AG04450 (cell line): Measurements from ENCODE around the gene HECW1. TPM values are rescaled to one million over a fixed set of nuclear protein-coding genes. Genes with fewer than 3 reads are reported as not detected.

Experiments used
- CTCF ChIA-PET: fragments of 300-600, 350-600 bp; formaldehyde crosslinking; extraction: SDS; loops from one replicate; lab custom pipeline; 2022; ENCODE audit warnings: antibody characterized with exemption, inconsistent platforms; lab: Charles Lee
- POLR2A ChIA-PET: fragments of 350-600 bp; formaldehyde crosslinking; extraction: SDS; loops from one replicate; lab custom pipeline; 2021; ENCODE audit warnings: antibody characterized with exemption, inconsistent platforms; lab: Yijun Ruan, JAX
- DNase-seq: peaks from one replicate; pipeline ENCODE4 v3.0.0-alpha.2; 2011; ENCODE audit warnings: low read depth, low spot score
- H3K27ac ChIP-seq: one replicate; pipeline ENCODE4 v1.5.1; 2012; ENCODE audit warnings: low read depth, low read length, control low read depth
- H3K27me3 ChIP-seq: one replicate; pipeline ENCODE4 v1.6.0; 2012; ENCODE audit warnings: low read length; ENCODE audit not compliant: control insufficient read depth, insufficient read depth
- H3K4me3 ChIP-seq: 2 replicates; pipeline ENCODE4 v1.5.1; 2011; ENCODE audit warnings: mild to moderate bottlenecking, low read depth, low read length, control low read depth
- H3K9me3 ChIP-seq: 2 replicates; pipeline ENCODE4 v1.5.1; 2012; ENCODE audit warnings: low read length; ENCODE audit not compliant: control insufficient read depth, insufficient read depth
- polyA plus RNA-seq: library from polyadenylated mRNA; depleted of rRNA; stranded (reverse); fragments of >200 nt; gene quantifications from 2 replicates; pipeline ENCODE4 v1.2.3, GENCODE V29; 2011
- TF ChIP-seq, protein P1 (sequence below): IDR thresholded peaks from 2 replicates; pipeline ENCODE4 v1.5.1; 2011; ENCODE audit warnings: low read depth, low read length, control low read depth, inconsistent platforms

The HECW1 gene
- polyA plus RNA-seq, 1 experiment, result 2.6 TPM

DNA sequence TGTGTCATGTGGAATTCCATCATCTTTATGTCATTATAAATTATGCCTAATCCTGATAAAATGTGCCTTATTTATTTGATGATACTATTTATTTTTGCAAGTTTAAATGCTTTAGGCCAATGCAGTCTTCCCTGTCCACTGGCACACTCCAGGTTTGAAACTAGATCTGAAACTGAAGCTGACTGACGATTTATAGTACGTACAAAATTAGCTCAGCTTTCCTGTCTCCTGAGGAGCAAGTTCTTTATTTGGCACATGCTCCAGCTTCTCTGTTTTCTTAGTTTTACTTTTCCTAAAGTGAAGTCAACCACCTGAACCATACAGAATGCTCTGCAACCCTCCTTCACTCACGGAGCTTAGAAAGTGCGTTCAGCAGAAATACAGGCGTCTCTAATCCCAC lies 164.1 kb downstream of the HECW1 start:
- Histone ChIP-seq H3K27ac (no peak overlapping the region), H3K27me3 (peaks cover 4% of the 10 kb centered on the region), H3K4me3 (no peak overlapping the region), H3K9me3 (no peaks in the 10 kb centered on the region; the same call in 1 of the 2 replicates)
- POLR2A ChIA-PET, result no interaction called here
- TF ChIP-seq, protein P1, sequence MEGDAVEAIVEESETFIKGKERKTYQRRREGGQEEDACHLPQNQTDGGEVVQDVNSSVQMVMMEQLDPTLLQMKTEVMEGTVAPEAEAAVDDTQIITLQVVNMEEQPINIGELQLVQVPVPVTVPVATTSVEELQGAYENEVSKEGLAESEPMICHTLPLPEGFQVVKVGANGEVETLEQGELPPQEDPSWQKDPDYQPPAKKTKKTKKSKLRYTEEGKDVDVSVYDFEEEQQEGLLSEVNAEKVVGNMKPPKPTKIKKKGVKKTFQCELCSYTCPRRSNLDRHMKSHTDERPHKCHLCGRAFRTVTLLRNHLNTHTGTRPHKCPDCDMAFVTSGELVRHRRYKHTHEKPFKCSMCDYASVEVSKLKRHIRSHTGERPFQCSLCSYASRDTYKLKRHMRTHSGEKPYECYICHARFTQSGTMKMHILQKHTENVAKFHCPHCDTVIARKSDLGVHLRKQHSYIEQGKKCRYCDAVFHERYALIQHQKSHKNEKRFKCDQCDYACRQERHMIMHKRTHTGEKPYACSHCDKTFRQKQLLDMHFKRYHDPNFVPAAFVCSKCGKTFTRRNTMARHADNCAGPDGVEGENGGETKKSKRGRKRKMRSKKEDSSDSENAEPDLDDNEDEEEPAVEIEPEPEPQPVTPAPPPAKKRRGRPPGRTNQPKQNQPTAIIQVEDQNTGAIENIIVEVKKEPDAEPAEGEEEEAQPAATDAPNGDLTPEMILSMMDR, result no peak
- CTCF ChIA-PET, result interaction anchor here (2.8 kb wide), 1 partner anchor 14 kb away, joined by 14 read pairs; no protein-coding TSS in a partner anchor
- DNase-seq, result no peak

DNA sequence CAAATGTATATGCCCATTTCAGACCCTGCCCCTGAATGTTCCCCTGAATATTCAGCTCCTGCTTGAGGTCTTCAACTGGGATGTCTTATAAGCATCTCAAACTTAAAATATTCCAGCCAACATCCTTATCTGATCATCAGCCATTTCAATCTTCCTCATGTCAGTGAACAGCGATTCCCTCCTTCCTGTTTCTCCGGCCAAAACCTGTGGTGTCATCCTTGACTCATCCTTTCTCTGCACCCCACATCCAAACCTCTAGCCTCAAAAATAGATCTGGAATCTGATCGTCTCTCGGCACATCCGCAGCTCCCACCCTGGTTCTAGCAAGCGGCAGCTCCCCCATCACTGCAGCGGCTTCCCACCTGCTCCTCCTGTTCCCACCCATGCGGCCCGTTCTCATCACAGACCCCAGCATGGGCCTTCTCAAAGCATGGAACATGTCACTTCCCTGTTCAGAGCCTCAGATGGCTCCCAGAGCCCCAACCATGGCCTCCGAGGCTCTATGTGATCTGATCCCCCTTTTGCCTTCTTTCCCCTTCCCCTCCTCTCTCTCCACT lies 165.7 kb downstream of the HECW1 start:
- Histone ChIP-seq H3K27me3 (peaks cover 4% of the 10 kb centered on the region), H3K27ac (no peak overlapping the region), H3K9me3 (no peaks in the 10 kb centered on the region; the same call in 1 of the 2 replicates), H3K4me3 (no peak overlapping the region)
- no peak for DNase-seq
- POLR2A ChIA-PET, result no interaction called here
- TF ChIP-seq, protein P1, result no peak
- CTCF ChIA-PET, result interaction anchor here (2.8 kb wide), 1 partner anchor 16 kb away, joined by 14 read pairs; no protein-coding TSS in a partner anchor

DNA sequence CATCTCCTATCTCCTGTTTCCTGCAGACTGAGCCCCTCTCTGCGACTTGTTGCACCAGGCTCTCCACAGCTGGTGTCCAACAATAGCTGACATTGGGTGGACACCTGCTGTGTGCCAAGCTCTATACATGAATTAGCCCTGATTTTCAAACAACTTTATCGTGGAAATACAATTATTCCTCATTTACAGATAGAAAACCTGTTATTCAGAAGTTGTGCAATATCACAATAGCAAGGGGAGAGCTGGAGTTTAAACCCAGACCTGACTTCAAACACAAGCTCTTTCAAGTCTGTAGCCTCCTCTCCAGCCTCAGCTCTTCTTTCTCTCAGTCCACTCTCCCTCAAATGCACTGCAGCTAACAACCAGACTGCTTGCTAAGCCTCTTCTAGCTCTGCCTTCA lies 168.8 kb downstream of the HECW1 start:
- Histone ChIP-seq H3K27me3 (peaks cover 4% of the 10 kb centered on the region), H3K27ac (no peak overlapping the region), H3K9me3 (no peaks in the 10 kb centered on the region), H3K4me3 (no peak overlapping the region)
- TF ChIP-seq, protein P1, result no peak
- ChIA-PET POLR2A (no interaction called here), CTCF (interaction anchor here (0.6 to 2.7 kb wide), 2 partner anchors 20 to 173 kb away, joined by 7 to 8 read pairs; no protein-coding TSS in a partner anchor)
- no peak for DNase-seq

DNA sequence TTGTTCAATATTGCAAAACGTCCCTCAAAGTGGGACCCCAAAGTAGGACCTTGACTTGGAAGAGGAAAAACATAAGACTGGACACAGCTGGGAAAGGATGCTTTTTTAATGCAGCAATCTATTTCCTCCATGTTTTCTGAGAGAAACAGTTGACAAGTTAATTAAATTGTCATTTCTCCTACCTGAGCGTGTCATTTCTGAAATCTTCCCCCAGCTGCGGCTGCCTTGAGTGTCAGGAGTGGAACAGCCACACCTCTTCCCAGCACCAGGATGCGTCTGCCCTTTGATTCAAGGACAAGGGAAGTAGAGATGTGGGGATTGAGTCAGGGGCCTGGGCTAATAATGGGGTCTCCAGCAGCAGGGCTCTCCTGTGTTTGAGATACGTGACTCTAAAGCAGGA lies 171.3 kb downstream of the HECW1 start:
- no peak for DNase-seq
- no peak overlapping the region for H3K4me3 ChIP-seq
- POLR2A ChIA-PET, result no interaction called here
- no peak overlapping the region for H3K27ac ChIP-seq
- CTCF ChIA-PET, result interaction anchor here (0.6 to 2.7 kb wide), 3 partner anchors 23 to 343 kb away, joined by 3 to 8 read pairs (median 3); no protein-coding TSS in a partner anchor
- peaks cover 4% of the 10 kb centered on the region for H3K27me3 ChIP-seq
- no peaks in the 10 kb centered on the region for H3K9me3 ChIP-seq
- TF ChIP-seq, protein P1, result no peak

DNA sequence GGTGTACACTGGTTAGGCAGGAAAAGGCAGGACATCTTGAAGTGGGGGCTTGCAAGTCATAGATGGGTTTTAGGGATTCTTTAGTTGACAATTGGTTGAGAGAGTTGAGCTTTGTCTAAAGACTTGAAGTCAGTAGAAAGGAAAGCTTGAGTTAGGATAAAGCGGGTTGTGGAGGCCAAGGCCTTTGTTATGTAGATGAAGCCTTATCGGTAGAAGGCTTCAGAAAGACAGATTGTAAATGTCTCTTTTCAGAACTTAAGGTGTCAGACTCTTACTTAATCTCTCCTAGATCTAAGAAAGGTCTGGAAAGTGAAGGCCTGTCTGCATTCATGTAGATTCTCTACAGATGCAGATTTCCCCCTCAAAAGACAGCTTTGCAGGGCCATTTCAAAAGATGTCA lies 177.4 kb downstream of the HECW1 start:
- TF ChIP-seq, protein P1, result no peak
- ChIA-PET CTCF (no interaction called here), POLR2A (interaction anchor here (0.5 kb wide), 1 partner anchor 261 kb away, joined by 4 read pairs; no protein-coding TSS in a partner anchor)
- H3K27me3 ChIP-seq, result no peaks in the 10 kb centered on the region
- no peak for DNase-seq
- peaks cover 6% of the 10 kb centered on the region for H3K9me3 ChIP-seq
- H3K4me3 ChIP-seq, result no peak overlapping the region
- H3K27ac ChIP-seq, result no peak overlapping the region
